ENCODE measurements around the gene SH3GLB1. TPM values are rescaled to one million over a fixed set of nuclear protein-coding genes. Genes with fewer than 3 reads are reported as not detected.

SH3GLB1 gene
- total and polyA plus RNA-seq, 7 donors: 68.8 to 315 (median 158) TPM

DNA sequence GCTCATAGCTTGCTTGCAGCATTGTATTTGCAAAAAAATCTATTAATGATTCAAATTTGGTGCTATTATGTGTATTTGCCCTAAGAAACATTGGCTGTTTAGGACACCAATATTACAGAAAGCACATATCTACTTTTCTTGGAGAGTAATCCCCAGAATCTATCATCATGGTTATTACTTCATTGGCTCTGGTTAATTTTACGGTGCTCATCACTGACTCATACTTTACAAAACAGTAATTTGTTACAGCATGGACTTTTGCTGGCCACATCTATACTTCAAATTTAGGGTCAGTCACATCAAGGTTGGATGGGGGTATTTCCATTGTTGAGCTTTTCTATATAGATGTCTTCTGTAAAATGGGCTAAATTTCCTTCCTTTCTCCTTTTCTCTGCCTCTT is 45.7 kb downstream of the SH3GLB1 start:
- TF ChIP-seq, protein P1, sequence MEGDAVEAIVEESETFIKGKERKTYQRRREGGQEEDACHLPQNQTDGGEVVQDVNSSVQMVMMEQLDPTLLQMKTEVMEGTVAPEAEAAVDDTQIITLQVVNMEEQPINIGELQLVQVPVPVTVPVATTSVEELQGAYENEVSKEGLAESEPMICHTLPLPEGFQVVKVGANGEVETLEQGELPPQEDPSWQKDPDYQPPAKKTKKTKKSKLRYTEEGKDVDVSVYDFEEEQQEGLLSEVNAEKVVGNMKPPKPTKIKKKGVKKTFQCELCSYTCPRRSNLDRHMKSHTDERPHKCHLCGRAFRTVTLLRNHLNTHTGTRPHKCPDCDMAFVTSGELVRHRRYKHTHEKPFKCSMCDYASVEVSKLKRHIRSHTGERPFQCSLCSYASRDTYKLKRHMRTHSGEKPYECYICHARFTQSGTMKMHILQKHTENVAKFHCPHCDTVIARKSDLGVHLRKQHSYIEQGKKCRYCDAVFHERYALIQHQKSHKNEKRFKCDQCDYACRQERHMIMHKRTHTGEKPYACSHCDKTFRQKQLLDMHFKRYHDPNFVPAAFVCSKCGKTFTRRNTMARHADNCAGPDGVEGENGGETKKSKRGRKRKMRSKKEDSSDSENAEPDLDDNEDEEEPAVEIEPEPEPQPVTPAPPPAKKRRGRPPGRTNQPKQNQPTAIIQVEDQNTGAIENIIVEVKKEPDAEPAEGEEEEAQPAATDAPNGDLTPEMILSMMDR (IDR thresholded peaks at IDR 0.05): no peak
- H3K9me3 ChIP-seq: no peaks in the 10 kb centered on the region
- H3K36me3 ChIP-seq (ENCODE audit: insufficient read depth in 1 of 2, low read depth in 1 of 2): peaks cover 5 to 15% of the 10 kb centered on the region in 2 donors
- no peaks in the 10 kb centered on the region for H3K27me3 ChIP-seq (ENCODE audit: insufficient read depth in 3 of 3, low read length in 2 of 3)
- intact Hi-C loops (cut with DNase I): no loop called here
- peaks cover 18% of the 10 kb centered on the region for H3K4me1 ChIP-seq
- ATAC-seq (peak in 2 of 4 donors; percentile 23 to 35), DNase-seq (no peak)
- H3K27ac ChIP-seq: no peak overlapping the region
- 32 to 49% (median 41%) methylated on average over 1 of the region's 1 CpG for WGBS, 3 donors
- H3K4me3 ChIP-seq: no peak overlapping the region

- Histone ChIP-seq H3K4me3 (no peak overlapping the region), H3K36me3 (ENCODE audit: insufficient read depth in 1 of 2, low read depth in 1 of 2) (peaks cover 3 to 11% of the 10 kb centered on the region in 2 donors), H3K27ac (no peak overlapping the region), H3K4me1 (peaks cover 18% of the 10 kb centered on the region), H3K9me3 (no peaks in the 10 kb centered on the region), H3K27me3 (ENCODE audit: insufficient read depth in 3 of 3, low read length in 2 of 3) (no peaks in the 10 kb centered on the region)
- WGBS, 3 donors: 58 to 82% (median 70%) methylated on average over 5 of the region's 5 CpGs
- TF ChIP-seq, protein P1 (IDR thresholded peaks at IDR 0.05): no peak
- DNase-seq (no peak), ATAC-seq (peak in 3 of 4 donors; percentile 11 to 29 (median 15))
- intact Hi-C loops (cut with DNase I): no loop called here
These were observed 46.2 kb downstream of the SH3GLB1 start for GRCh38 chr1:86750530-86750929.

GRCh38 chr1:86751923-86752322 is 47.5 kb downstream of the SH3GLB1 start:
- ATAC-seq (no peak), DNase-seq (no peak)
- peaks cover 0 to 3% of the 10 kb centered on the region in 2 donors for H3K36me3 ChIP-seq (ENCODE audit: insufficient read depth in 1 of 2, low read depth in 1 of 2)
- 71 to 77% (median 74%) methylated on average over 6 of the region's 6 CpGs for WGBS, 3 donors
- TF ChIP-seq, protein P1 (IDR thresholded peaks at IDR 0.05): no peak
- no peaks in the 10 kb centered on the region for H3K9me3 ChIP-seq
- peaks cover 18% of the 10 kb centered on the region for H3K4me1 ChIP-seq
- no peak overlapping the region for H3K4me3 ChIP-seq
- no peaks in the 10 kb centered on the region for H3K27me3 ChIP-seq (ENCODE audit: insufficient read depth in 3 of 3, low read length in 2 of 3)
- H3K27ac ChIP-seq: no peak overlapping the region
- intact Hi-C loops (cut with DNase I): no loop called here

GRCh38 chr1:86753700-86754099 is 49.3 kb downstream of the SH3GLB1 start:
- ATAC-seq (no peak), DNase-seq (no peak)
- Histone ChIP-seq H3K36me3 (ENCODE audit: insufficient read depth in 1 of 2, low read depth in 1 of 2) (no peaks in the 10 kb centered on the region), H3K27ac (no peak overlapping the region), H3K9me3 (no peaks in the 10 kb centered on the region), H3K27me3 (ENCODE audit: insufficient read depth in 3 of 3, low read length in 2 of 3) (no peaks in the 10 kb centered on the region), H3K4me3 (no peak overlapping the region), H3K4me1 (peaks cover 16% of the 10 kb centered on the region)
- intact Hi-C loops (cut with DNase I): no loop called here
- TF ChIP-seq, protein P1 (IDR thresholded peaks at IDR 0.05): peak; percentile 13

- no peak for DNase-seq
- 49 to 53% (median 51%) methylated on average over 4 of the region's 4 CpGs for WGBS, 3 donors
- Histone ChIP-seq H3K27ac (no peak overlapping the region), H3K9me3 (peaks cover 3% of the 10 kb centered on the region), H3K4me3 (no peak overlapping the region), H3K4me1 (peaks cover 14% of the 10 kb centered on the region), H3K27me3 (ENCODE audit: insufficient read depth in 3 of 3, low read length in 2 of 3) (no peaks in the 10 kb centered on the region), H3K36me3 (ENCODE audit: insufficient read depth in 1 of 2, low read depth in 1 of 2) (no peaks in the 10 kb centered on the region)
- TF ChIP-seq, protein P1 (IDR thresholded peaks at IDR 0.05): no peak
- ATAC-seq: no peak
- intact Hi-C loops (cut with DNase I): no loop called here
These were observed 50.0 kb downstream of the SH3GLB1 start for GRCh38 chr1:86754265-86754974.
